K562 (cell line): ENCODE data around the gene MPV17L.

Experiments used
- ZFX ChIP-seq: sonication (generic); formaldehyde crosslinking; IDR thresholded peaks from 2 replicates; pipeline ENCODE4 v1.8.0; 2022; ENCODE audit warnings: mild to moderate bottlenecking, missing genetic modification reagents, moderate library complexity
- TF ChIP-seq, protein P1 (sequence below), 3 experiments: fragments of 200-800 bp in 1 of 3; fragments of 250-450 bp in 1 of 3; fragments of 450-650 bp in 1 of 3; sonication (Bioruptor Pico) in 1 of 3; sonication (Bioruptor generic) in 1 of 3; formaldehyde crosslinking in 1 of 3; IDR thresholded peaks; 2 replicates each; pipeline versions ENCODE4 v1.6.1 to v1.8.0; 2016 to 2022; ENCODE audit warnings: mild to moderate bottlenecking in 2 of 3, missing genetic modification characterization in 2 of 3, missing compliant biosample characterization in 1 of 3, moderate library complexity in 1 of 3
- TF ChIP-seq, protein P2 (sequence below), 3 experiments: IDR thresholded peaks in 2 of 3; conservative IDR thresholded peaks in 1 of 3; 2 replicates each; pipeline ENCODE4 v1.5.1; 2011 to 2012; ENCODE audit warnings: low read length in 3 of 3, mild to moderate bottlenecking in 3 of 3, control low read depth in 2 of 3, improper control_type of control experiment in 1 of 3, inconsistent platforms in 1 of 3, low read depth in 1 of 3, mixed read lengths in 1 of 3, moderate library complexity in 1 of 3; ENCODE audit not compliant: insufficient read depth in 2 of 3

DNA sequence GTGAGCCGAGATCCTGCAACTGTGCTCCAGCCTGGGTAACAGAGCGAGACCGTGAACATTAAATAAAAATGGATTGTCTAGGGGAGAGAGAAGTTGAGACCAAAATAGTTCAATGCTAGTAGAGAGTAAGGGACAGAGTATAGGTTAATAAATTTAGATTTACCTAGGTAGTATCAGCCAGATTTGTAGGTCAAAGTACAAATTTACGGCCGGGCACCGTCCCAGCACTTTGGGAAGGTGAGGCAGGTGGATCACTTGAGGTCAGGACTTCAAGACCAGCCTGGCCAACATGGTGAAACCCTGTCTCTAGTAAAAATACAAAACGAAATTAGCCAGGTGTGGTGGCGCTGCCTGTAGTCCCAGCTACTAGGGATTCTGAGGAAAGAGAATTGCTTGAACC lies 26.7 kb downstream of the MPV17L start:
- TF ChIP-seq, protein P1, sequence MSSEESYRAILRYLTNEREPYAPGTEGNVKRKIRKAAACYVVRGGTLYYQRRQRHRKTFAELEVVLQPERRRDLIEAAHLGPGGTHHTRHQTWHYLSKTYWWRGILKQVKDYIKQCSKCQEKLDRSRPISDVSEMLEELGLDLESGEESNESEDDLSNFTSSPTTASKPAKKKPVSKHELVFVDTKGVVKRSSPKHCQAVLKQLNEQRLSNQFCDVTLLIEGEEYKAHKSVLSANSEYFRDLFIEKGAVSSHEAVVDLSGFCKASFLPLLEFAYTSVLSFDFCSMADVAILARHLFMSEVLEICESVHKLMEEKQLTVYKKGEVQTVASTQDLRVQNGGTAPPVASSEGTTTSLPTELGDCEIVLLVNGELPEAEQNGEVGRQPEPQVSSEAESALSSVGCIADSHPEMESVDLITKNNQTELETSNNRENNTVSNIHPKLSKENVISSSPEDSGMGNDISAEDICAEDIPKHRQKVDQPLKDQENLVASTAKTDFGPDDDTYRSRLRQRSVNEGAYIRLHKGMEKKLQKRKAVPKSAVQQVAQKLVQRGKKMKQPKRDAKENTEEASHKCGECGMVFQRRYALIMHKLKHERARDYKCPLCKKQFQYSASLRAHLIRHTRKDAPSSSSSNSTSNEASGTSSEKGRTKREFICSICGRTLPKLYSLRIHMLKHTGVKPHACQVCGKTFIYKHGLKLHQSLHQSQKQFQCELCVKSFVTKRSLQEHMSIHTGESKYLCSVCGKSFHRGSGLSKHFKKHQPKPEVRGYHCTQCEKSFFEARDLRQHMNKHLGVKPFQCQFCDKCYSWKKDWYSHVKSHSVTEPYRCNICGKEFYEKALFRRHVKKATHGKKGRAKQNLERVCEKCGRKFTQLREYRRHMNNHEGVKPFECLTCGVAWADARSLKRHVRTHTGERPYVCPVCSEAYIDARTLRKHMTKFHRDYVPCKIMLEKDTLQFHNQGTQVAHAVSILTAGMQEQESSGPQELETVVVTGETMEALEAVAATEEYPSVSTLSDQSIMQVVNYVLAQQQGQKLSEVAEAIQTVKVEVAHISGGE (CRISPR knock-in tag; IDR thresholded peaks at IDR 0.05) = no peak
- TF ChIP-seq ZFX (CRISPR knock-in tag) = no peak
- TF ChIP-seq, protein P2, sequence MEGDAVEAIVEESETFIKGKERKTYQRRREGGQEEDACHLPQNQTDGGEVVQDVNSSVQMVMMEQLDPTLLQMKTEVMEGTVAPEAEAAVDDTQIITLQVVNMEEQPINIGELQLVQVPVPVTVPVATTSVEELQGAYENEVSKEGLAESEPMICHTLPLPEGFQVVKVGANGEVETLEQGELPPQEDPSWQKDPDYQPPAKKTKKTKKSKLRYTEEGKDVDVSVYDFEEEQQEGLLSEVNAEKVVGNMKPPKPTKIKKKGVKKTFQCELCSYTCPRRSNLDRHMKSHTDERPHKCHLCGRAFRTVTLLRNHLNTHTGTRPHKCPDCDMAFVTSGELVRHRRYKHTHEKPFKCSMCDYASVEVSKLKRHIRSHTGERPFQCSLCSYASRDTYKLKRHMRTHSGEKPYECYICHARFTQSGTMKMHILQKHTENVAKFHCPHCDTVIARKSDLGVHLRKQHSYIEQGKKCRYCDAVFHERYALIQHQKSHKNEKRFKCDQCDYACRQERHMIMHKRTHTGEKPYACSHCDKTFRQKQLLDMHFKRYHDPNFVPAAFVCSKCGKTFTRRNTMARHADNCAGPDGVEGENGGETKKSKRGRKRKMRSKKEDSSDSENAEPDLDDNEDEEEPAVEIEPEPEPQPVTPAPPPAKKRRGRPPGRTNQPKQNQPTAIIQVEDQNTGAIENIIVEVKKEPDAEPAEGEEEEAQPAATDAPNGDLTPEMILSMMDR (IDR thresholded peaks at IDR 0.05 in 2 of 3, conservative IDR thresholded peaks at IDR 0.05 in 1 of 3; ENCODE audit: insufficient read depth in 2 of 3, low read depth in 1 of 3, low read length in 3 of 3) = no peak
